Epithelial cell of proximal tubule (primary cell): ENCODE results near the gene TENM3. TPM values are rescaled to one million over a fixed set of nuclear protein-coding genes. Genes with fewer than 3 reads are reported as not detected.

Experiments
- DNase-seq: peaks from one replicate; pipeline ENCODE4 v3.0.0-alpha.2; 2011; ENCODE audit warnings: low read depth
- H3K4me3 ChIP-seq: 2 replicates; pipeline ENCODE4 v1.5.1; 2011; ENCODE audit warnings: low read depth, mild to moderate bottlenecking, low read length
- CTCF ChIP-seq: conservative IDR thresholded peaks from 2 replicates; pipeline ENCODE4 v1.5.1; 2012; ENCODE audit warnings: low read depth, mild to moderate bottlenecking, low read length
- total RNA-seq: library from RNA; depleted of rRNA; stranded (reverse); fragments of >200 nt; gene quantifications from 2 replicates; pipeline ENCODE4 v1.2.3, GENCODE V29; 2015

TENM3 gene
- total RNA-seq, 1 donor from 2014 or later = 2.4 TPM

GRCh38 chr4:182645511-182645910, 402.3 kb downstream of the TENM3 start:
- no peak overlapping the region for H3K4me3 ChIP-seq
- no peak for DNase-seq
- no peak for TF ChIP-seq CTCF

GRCh38 chr4:182647646-182648300, 404.6 kb downstream of the TENM3 start:
- TF ChIP-seq CTCF = no peak
- H3K4me3 ChIP-seq = no peak overlapping the region
- DNase-seq = no peak

- H3K4me3 ChIP-seq = no peak overlapping the region
- no peak for TF ChIP-seq CTCF
- DNase-seq = no peak
These were observed 405.6 kb downstream of the TENM3 start for GRCh38 chr4:182648766-182649165.

GRCh38 chr4:182649698-182650477, 406.7 kb downstream of the TENM3 start:
- no peak for TF ChIP-seq CTCF
- H3K4me3 ChIP-seq = no peak overlapping the region
- DNase-seq = no peak

- no peak for TF ChIP-seq CTCF
- no peak for DNase-seq
- H3K4me3 ChIP-seq = no peak overlapping the region
These were observed 410.4 kb downstream of the TENM3 start for GRCh38 chr4:182653596-182653995.

- no peak for DNase-seq
- TF ChIP-seq CTCF = no peak
- no peak overlapping the region for H3K4me3 ChIP-seq
These were observed 412.1 kb downstream of the TENM3 start for GRCh38 chr4:182655340-182655739.
